ENCODE measurements around the gene MYBPH.

MYBPH gene

DNA sequence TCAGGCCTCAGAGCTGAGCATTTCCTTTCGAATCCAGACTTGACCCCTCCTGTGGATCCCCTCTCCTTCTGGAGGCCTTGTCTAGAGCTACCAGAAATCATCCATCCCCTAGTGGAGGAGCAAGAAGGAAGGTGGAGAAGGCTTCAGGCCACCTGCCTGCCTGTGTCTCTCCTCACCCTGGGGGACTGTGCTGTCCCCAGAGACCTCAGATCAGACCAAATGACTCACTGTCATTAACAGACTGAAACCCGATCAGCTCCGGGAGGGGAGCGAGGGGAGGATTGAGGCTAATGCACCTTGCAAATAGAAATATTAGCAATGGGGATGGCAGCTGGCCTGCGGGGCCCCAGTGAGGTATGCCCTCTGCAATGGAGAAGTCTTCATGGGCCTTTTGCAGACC lies 2.1 kb downstream of the MYBPH start:
- no peak overlapping the region for H3K27ac ChIP-seq (ENCODE audit: insufficient read depth, low read depth, low read length, poor library complexity, severe bottlenecking)
- H3K36me3 ChIP-seq (ENCODE audit: control insufficient read depth, insufficient read depth, low read length), result no peaks in the 10 kb centered on the region
- H3K27me3 ChIP-seq (ENCODE audit: control insufficient read depth, insufficient read depth, low read length, poor library complexity, severe bottlenecking), result no peaks in the 10 kb centered on the region
- peaks cover 35% of the 10 kb centered on the region for H3K4me1 ChIP-seq (ENCODE audit: control insufficient read depth, insufficient read depth, low read length)
- H3K9me3 ChIP-seq (ENCODE audit: control insufficient read depth, low read length), result no peaks in the 10 kb centered on the region
- 83 to 91% methylated on average over 5 of the region's 5 CpGs for WGBS, 2 experiments
- H3K4me3 ChIP-seq (ENCODE audit: insufficient read depth, low read depth, low read length), result no peak overlapping the region

DNA sequence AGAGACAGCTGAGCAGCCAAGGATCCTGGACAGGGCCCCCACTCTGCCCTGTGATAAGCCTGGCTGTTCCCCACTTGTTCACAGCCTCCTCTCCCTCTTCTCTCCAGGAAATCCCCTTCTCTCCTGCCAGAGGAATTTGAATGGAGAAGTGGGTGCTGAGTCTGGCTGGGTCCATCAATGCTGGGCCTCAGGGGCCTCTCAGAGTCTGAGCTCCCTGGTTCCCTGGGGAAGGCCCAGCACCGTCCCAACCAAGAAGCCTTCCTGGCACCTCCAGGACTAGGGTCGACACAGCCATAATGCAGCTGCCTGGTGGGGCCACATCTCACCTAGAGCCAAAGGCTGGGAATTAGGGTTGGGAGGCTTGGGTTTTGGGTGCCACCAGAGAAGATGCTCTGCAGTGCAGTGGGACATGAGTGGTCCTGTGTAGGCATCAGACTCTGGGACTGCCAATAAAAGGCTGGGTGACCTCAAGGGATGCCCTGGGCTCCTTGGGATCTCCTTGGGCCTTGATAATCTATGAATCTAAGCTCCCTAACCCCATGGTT lies 2.5 kb downstream of the MYBPH start:
- Histone ChIP-seq H3K27ac (ENCODE audit: insufficient read depth, low read depth, low read length, poor library complexity, severe bottlenecking) (no peak overlapping the region), H3K4me3 (ENCODE audit: insufficient read depth, low read depth, low read length) (no peak overlapping the region), H3K27me3 (ENCODE audit: control insufficient read depth, insufficient read depth, low read length, poor library complexity, severe bottlenecking) (no peaks in the 10 kb centered on the region), H3K4me1 (ENCODE audit: control insufficient read depth, insufficient read depth, low read length) (peaks cover 30% of the 10 kb centered on the region), H3K9me3 (ENCODE audit: control insufficient read depth, low read length) (no peaks in the 10 kb centered on the region), H3K36me3 (ENCODE audit: control insufficient read depth, insufficient read depth, low read length) (no peaks in the 10 kb centered on the region)
- 93 to 97% methylated on average over 2 of the region's 2 CpGs for WGBS, 2 experiments

DNA sequence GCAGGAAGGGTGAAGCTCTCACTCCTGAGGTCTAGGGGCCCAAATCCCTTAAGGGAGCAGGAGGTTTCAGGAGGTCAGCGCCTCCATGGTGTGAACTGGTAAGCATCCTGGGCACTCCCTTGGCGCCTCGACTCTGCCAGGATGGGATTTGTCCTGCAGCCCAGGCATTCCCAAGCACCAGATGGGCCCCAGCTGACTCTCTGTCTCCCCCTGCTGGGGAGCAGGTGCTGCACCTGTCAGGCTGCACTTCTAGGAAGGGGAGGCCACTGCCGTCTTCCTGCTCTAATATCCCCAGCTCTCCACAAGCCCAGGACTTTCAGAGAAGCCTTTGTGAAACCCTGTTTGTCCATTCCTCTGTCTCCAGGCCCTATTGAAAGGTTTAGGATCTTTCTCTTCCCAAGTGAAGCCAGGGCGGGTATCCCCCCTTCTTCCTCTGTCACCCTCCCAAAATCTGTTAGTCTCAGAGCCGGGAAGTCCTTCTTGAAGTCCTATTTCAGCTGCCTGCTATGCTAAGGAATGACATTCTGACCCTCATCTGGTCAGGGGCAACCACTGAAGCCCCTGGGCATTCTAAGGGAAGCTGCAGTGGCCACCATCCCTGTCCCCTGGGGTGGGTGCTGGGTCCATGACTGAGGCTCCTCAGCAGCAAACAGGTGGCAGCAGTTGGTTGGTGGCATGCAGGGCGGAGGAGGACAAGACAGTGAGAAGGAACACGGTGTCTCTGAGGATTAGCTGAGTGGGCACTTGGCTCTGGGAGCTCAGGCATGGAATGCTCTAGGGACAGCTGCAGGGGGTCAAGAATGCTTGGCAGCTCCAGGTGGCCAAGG lies 3.2 kb downstream of the MYBPH start:
- WGBS, 2 experiments, result 73 to 74% methylated on average over 8 of the region's 8 CpGs
- no peak overlapping the region for H3K27ac ChIP-seq (ENCODE audit: insufficient read depth, low read depth, low read length, poor library complexity, severe bottlenecking)

DNA sequence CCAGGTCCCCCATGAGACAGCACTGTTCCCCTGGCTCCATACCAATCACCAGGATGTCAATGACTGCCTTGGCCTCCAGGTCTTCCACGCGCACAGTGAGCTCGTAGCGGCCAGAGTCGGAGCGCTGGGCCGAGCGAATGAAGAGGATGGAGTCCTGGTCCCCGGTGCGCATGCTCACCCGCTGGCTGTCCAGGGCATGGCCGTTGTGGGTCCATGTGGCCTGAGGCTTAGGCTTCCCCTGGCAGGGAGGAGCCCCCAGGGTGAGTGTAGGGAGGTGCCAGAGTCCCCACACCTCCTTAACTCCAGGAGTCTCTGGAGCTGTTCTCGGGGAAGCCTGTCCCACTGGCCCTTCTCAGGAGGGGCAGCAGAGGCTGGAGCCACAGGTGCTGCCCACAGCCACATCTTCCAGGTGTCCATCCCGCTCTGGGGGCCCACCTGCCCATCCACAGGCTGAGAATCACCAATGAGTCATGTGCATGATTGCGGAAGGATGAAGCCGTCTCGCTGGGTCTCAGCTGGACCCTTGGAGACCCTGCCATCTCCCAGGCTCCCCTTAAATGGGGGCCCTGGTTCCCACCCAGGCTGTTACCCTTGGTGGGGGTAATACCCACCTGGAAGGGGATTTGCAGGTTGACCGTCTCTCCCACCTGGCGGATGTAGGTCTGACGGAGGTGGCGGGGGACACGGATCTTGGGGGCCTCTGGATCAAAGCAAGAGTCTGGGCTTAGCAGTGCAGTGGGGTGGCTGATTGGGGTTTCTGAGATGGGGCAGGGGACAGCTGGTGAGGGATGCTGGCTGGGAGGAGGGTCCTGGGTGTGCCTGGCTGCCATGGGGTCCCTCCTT lies 4.1 kb downstream of the MYBPH start:
- Histone ChIP-seq H3K36me3 (ENCODE audit: control insufficient read depth, insufficient read depth, low read length) (no peaks in the 10 kb centered on the region), H3K27ac (ENCODE audit: insufficient read depth, low read depth, low read length, poor library complexity, severe bottlenecking) (no peak overlapping the region), H3K4me1 (ENCODE audit: control insufficient read depth, insufficient read depth, low read length) (peaks cover 17% of the 10 kb centered on the region), H3K9me3 (ENCODE audit: control insufficient read depth, low read length) (no peaks in the 10 kb centered on the region), H3K4me3 (ENCODE audit: insufficient read depth, low read depth, low read length) (no peak overlapping the region), H3K27me3 (ENCODE audit: control insufficient read depth, insufficient read depth, low read length, poor library complexity, severe bottlenecking) (no peaks in the 10 kb centered on the region)
- WGBS, 2 experiments, result 95 to 97% methylated on average over 22 of the region's 22 CpGs

More for the DNA sequence above, 3.2 kb downstream of the MYBPH start:
- Histone ChIP-seq H3K27me3 (ENCODE audit: control insufficient read depth, insufficient read depth, low read length, poor library complexity, severe bottlenecking) (no peaks in the 10 kb centered on the region), H3K4me1 (ENCODE audit: control insufficient read depth, insufficient read depth, low read length) (peaks cover 23% of the 10 kb centered on the region), H3K9me3 (ENCODE audit: control insufficient read depth, low read length) (no peaks in the 10 kb centered on the region), H3K4me3 (ENCODE audit: insufficient read depth, low read depth, low read length) (no peak overlapping the region), H3K36me3 (ENCODE audit: control insufficient read depth, insufficient read depth, low read length) (no peaks in the 10 kb centered on the region)

DNA sequence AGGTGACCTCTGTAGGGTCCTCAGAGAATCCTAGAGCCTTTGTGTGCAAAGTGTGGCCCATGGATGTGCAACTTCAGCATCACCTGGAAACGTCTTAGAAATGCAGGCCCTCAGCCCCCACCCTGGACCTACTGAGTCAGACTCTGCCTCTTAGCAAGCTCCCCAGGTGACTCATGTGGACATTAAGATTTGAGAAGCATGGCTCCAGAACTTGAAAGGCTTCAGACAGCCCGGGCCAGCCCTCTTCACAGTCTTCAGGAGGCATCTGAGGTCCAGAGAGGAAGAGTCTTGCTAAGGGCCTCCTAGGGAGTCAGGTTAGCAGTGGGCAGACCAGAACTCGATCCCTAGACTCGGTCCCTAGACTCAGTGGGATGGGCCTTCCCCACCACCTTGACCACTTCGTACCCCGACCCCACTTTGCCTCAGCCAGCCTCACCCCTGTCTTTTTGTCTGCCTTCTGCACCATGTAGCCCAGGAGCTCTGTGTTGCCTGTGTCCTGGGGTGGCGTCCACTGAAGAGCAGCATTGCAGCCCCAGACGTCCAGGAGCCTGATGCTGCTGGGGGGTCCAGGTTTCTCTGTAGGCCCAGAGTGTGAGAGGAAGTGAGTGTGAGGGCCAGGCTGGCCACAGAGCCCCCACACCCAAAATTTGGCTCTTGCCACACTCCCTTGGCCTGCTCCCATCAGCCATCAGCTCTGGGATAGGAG lies 4.8 kb downstream of the MYBPH start:
- no peaks in the 10 kb centered on the region for H3K36me3 ChIP-seq (ENCODE audit: control insufficient read depth, insufficient read depth, low read length)
- no peaks in the 10 kb centered on the region for H3K9me3 ChIP-seq (ENCODE audit: control insufficient read depth, low read length)
- peaks cover 9% of the 10 kb centered on the region for H3K4me1 ChIP-seq (ENCODE audit: control insufficient read depth, insufficient read depth, low read length)
- no peak overlapping the region for H3K27ac ChIP-seq (ENCODE audit: insufficient read depth, low read depth, low read length, poor library complexity, severe bottlenecking)
- no peaks in the 10 kb centered on the region for H3K27me3 ChIP-seq (ENCODE audit: control insufficient read depth, insufficient read depth, low read length, poor library complexity, severe bottlenecking)
- 92 to 94% methylated on average over 8 of the region's 8 CpGs for WGBS, 2 experiments
- no peak overlapping the region for H3K4me3 ChIP-seq (ENCODE audit: insufficient read depth, low read depth, low read length)

DNA sequence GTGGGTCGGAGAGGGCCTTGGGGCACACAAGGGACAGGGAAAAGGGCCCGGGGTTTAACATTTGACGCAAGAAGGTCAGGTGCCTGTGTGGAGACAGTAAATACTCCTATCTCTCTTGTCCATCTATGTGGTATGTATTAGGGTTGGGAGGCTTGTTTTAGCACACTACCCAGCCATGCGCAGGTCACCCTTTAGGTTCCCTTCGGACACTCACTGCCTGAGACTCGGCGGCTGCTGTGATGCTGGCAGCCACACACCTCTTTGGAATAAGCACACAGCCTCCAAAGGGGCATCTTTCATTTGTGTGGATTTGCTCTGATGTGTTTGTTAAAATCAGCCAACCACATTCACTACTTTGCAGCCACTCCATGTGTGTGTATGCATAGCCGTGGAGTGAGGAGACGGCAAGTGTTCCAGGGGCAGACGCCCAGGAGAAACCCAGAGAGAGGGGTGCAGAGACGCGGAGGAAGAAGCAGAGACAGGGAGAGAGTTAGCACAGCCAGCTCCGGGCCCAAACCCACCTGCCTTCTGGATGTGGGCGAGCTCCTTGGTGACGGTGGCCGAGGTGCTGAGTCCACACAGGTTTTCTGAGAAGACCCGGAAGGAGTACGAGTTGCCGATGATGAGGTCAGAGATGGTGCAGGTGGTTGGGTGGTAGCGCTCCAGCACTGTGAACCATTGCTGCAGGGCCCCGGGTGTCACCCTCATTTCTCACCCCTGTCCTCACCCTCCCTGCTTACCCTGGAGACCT lies 5.7 kb downstream of the MYBPH start:
- H3K9me3 ChIP-seq (ENCODE audit: control insufficient read depth, low read length), result no peaks in the 10 kb centered on the region
- H3K27ac ChIP-seq (ENCODE audit: insufficient read depth, low read depth, low read length, poor library complexity, severe bottlenecking), result no peak overlapping the region
- no peak overlapping the region for H3K4me3 ChIP-seq (ENCODE audit: insufficient read depth, low read depth, low read length)
- peaks cover 9% of the 10 kb centered on the region for H3K4me1 ChIP-seq (ENCODE audit: control insufficient read depth, insufficient read depth, low read length)
- no peaks in the 10 kb centered on the region for H3K36me3 ChIP-seq (ENCODE audit: control insufficient read depth, insufficient read depth, low read length)
- H3K27me3 ChIP-seq (ENCODE audit: control insufficient read depth, insufficient read depth, low read length, poor library complexity, severe bottlenecking), result no peaks in the 10 kb centered on the region
- 96% methylated on average over 21 of the region's 21 CpGs for WGBS, 2 experiments

DNA sequence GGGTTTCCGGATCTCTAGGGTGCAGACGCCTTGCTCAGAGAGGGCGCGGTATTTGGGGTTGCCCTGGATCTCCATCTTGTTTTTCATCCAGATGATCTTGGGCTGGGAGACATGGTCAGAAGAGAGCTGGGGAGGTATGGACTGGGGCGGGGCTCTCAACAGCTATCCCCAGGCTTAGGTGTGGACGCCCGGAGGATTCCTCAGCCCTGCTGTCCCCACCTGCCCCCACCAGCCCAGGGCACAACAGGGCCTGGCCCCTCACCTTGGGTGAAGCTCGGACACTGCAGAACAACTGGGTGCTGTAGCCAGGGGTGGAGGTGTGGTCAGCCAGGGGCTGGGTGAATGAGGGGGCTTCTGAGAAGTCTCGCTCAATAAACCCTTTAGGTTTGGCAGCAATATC lies 6.6 kb downstream of the MYBPH start:
- no peak overlapping the region for H3K27ac ChIP-seq (ENCODE audit: insufficient read depth, low read depth, low read length, poor library complexity, severe bottlenecking)
- no peaks in the 10 kb centered on the region for H3K9me3 ChIP-seq (ENCODE audit: control insufficient read depth, low read length)
- H3K36me3 ChIP-seq (ENCODE audit: control insufficient read depth, insufficient read depth, low read length), result no peaks in the 10 kb centered on the region
- 95% methylated on average over 9 of the region's 9 CpGs for WGBS, 2 experiments
- no peak overlapping the region for H3K4me3 ChIP-seq (ENCODE audit: insufficient read depth, low read depth, low read length)
- no peaks in the 10 kb centered on the region for H3K27me3 ChIP-seq (ENCODE audit: control insufficient read depth, insufficient read depth, low read length, poor library complexity, severe bottlenecking)
- peaks cover 9% of the 10 kb centered on the region for H3K4me1 ChIP-seq (ENCODE audit: control insufficient read depth, insufficient read depth, low read length)

DNA sequence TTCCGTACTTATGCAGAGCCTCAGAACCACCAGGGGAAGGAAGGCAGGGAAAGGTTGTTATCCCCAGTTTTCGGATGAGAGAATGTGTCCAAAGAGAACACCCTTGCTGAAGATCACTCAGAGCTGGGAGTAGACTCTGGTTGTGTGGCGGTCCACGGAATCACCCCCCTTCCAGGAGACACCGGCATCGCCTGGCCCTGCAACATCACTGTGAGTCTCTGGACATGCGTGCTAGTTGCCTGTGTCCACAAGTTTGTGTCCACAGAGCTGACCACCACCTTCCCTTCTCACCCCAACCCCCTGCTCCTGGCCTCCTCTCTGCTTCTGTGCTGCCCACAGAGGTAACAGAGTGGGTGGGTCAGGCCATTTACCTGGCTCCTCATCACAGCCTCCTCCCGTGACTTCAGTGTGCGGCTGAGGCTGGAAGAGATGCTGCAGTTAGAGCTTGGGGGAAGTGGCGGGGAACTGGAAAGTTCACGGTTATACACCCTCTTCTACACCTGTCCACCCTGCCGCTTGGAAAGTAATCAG lies 7.3 kb downstream of the MYBPH start:
- Histone ChIP-seq H3K36me3 (ENCODE audit: control insufficient read depth, insufficient read depth, low read length) (no peaks in the 10 kb centered on the region), H3K27ac (ENCODE audit: insufficient read depth, low read depth, low read length, poor library complexity, severe bottlenecking) (no peak overlapping the region), H3K9me3 (ENCODE audit: control insufficient read depth, low read length) (no peaks in the 10 kb centered on the region), H3K27me3 (ENCODE audit: control insufficient read depth, insufficient read depth, low read length, poor library complexity, severe bottlenecking) (no peaks in the 10 kb centered on the region), H3K4me1 (ENCODE audit: control insufficient read depth, insufficient read depth, low read length) (peaks cover 9% of the 10 kb centered on the region), H3K4me3 (ENCODE audit: insufficient read depth, low read depth, low read length) (no peak overlapping the region)
- WGBS, 2 experiments, result 95 to 96% methylated on average over 12 of the region's 12 CpGs

DNA sequence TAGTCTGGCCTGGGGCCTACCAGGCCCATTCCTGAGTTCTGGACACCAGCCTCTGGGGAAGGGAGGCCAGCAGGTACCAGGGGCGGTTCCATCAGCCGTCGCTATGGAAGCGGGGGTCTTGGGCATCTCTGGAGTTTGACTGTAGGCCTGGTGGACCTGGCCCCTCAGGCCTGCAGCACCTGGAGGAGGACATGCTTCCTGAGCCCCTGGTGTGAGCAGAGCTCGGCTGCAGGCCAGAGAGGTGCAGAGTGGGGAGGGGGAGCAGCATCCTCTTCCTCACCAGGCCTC lies 7.8 kb downstream of the MYBPH start:
- WGBS, 2 experiments, result 93 to 96% methylated on average over 5 of the region's 5 CpGs
- Histone ChIP-seq H3K9me3 (ENCODE audit: control insufficient read depth, low read length) (no peaks in the 10 kb centered on the region), H3K27me3 (ENCODE audit: control insufficient read depth, insufficient read depth, low read length, poor library complexity, severe bottlenecking) (no peaks in the 10 kb centered on the region), H3K4me3 (ENCODE audit: insufficient read depth, low read depth, low read length) (no peak overlapping the region), H3K4me1 (ENCODE audit: control insufficient read depth, insufficient read depth, low read length) (peaks cover 5% of the 10 kb centered on the region), H3K27ac (ENCODE audit: insufficient read depth, low read depth, low read length, poor library complexity, severe bottlenecking) (no peak overlapping the region), H3K36me3 (ENCODE audit: control insufficient read depth, insufficient read depth, low read length) (no peaks in the 10 kb centered on the region)

Data from ectodermal cell (in vitro differentiated cells).